Measurements from ENCODE around the gene ENKUR. TPM values are rescaled to one million over a fixed set of nuclear protein-coding genes. Genes with fewer than 3 reads are reported as not detected.
"Not testable (repeated sequence)": the region's sequence is repeated elsewhere in the genome, so short reads cannot be mapped to it uniquely, and the experiment has no call there.

The ENKUR gene
- polyA plus RNA-seq, 3 donors: 0.01 to 0.16 TPM; not detected in 1

DNA sequence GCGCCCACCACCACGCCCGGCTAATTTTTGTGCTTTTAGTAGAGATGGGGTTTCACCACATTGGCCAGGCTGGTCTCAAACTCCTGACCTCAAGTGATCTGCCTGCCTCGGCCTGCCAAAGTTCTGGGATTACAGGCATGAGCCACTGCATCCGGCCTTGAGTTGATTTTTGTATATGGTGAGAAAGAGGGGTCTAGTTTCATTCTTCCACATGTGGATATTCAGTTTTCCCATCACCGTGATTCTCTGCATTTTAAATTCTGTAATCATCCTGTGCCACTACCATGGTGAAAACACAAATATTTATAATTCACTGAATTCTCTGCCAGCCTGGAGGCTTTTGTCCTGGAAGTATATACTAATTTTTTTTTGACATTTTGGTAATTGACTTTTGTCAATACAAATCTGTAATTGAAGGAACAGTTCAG lies 58.3 kb downstream of the ENKUR start:
- 81 to 83% (median 83%) methylated on average over 6 of the region's 6 CpGs for WGBS, 3 donors
- H3K27ac ChIP-seq (ENCODE audit: low read depth, low read length): not testable (repeated sequence)

DNA sequence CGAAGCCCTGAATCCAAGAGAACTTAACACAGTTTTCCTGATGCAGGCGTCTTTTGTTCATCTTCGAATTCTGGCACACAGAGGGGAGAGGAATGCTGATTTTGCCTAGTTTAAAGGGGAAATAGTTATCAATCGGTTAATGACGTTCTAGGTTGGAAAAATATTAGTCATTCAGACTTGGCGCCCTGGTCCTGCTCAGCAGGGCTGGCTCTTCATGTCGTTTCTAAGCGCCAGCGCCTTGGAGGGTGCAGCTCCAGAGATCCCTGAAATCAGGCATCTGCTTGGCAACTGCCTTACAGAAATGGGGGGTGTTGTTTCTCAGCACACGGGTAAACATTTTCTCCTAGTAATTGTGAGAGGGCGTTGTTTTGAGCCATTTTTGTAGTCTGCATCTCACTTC lies 62.3 kb downstream of the ENKUR start:
- WGBS, 3 donors: 70 to 80% (median 72%) methylated on average over 11 of the region's 11 CpGs

DNA sequence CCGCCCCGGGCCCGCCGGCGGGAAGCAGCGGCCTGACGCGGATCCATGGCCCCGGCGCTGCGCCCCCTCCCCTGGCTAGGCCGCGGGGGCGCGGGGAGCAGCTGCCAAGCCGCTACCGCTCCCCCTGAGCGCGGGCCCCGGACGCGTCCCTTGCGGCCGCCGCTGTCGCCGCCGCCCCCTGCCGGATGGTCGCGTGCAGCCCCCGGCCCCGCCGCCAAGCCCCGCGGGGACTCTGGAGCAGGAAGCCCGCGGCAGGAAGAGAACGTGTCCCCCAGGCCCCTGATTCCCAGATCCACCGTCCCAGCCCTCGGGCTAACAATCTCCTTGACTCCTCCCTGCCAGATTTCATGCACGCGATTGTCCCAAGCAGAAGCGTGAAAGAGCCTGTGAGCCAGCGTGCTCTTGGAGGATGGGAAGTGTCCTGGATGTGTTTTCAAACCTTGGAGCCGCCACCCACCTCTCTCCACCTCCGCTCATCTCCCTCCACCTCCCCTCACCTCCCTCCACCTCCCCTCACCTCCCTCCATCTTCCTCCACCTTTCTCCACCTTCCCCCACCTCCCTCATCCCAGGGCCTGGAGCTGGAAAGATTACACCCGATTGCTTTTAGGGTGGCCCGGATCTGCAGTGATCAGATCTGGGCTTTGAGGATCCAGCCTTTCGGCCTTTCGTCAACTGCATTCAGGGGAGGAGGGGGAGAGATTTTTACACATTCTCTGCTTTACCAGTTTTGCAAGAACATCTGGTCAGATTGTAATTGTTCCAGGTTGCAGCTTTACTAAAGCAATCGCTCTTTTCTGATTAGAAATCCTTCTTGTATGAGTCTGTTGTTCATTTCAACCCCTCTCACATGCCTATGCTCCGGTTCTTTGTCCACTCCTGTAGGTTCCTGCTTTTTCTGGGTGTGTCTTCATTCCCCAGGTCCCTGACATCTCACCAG lies 63.0 kb downstream of the ENKUR start:
- 7 to 9% (median 8%) methylated on average over 42 to 53 of the region's 53 CpGs for WGBS, 3 donors
- H3K27ac ChIP-seq (ENCODE audit: low read depth, low read length): peak overlapping the region; percentile 10

More for the DNA sequence above, 62.3 kb downstream of the ENKUR start:
- no peak overlapping the region for H3K27ac ChIP-seq (ENCODE audit: low read depth, low read length)

DNA sequence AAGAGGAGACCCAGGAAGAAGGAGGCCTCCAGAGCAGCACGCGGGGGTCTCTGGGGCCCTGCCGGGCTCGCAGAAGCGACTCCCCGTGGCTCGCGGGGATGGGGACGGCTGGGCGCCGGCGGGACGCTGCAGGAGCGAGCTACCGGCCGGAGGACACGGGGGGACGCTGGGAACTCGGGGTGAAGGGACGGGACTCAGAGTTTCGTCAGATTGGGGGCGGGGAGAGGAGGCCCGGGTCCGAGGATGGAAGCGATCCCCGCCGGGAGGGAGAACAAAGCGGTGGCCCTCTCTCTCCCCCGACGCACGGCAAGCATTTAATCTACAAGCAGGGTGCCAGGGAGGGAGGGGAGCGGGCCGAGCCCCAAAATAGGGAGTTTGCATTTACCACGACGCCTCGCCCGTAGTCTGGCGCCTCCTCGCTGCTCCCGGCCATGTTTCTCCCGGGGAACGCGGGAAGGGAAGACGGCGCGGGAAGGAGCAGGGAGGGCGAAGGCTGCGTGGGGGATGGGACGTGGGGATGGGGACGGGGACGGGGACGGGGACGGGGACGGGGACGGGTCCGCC lies 63.7 kb downstream of the ENKUR start, which contains the start of gene PRTFDC1:
TSS of gene PRTFDC1 (minus strand) at position 464 of the 564 bp plus-strand sequence. CDS start at position 433, 31 bp downstream.
- peak within 1 kb of the TSS; percentile 10 for H3K27ac ChIP-seq (ENCODE audit: low read depth, low read length)
- 3 to 4% (median 4%) methylated on average over 37 to 55 of the region's 56 CpGs for WGBS, 3 donors

DNA sequence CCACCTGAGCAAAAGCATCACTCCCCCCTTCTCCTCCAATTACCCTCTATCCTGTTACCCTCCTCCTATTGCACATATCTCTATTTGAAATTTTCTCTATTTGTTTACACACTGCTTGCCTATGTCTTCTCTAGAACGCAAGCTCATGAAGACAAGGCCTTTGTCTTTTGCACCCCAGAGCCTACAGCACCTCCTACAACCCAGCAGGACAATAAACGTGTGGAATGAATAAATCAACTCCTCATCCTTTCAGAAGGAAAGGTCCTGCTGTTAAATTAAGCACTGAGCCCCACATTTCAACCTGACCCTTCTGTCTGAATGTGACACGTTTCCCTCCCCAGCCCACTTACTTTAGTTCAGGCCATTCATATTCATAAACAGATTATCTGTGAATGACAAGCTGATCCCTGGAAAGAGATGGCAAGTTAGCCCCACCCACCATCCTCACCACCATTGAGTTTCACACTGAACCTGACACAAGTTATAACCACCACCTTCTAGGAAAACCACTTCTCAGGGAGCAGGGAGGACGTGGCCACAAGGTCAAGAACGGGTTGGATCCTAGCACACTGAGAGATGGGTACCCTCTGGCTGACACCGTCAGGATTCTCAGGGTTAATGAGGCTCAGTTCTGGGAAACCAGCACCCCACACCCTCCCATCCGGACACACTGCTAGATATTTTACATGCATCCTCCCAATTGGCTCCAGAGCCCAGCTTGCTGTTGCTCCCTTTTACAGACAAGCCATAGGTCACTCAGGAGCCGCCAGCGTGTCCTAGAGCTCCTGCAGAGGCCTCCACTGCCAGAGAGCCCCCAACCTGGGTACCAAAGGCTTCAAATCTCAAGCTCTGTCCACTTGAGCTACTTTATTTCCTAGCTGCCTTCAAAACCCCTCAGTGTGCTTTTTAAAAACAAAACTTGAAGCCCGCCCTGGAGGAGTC lies 64.5 kb downstream of the ENKUR start:
- no peak overlapping the region for H3K27ac ChIP-seq (ENCODE audit: low read depth, low read length)
- WGBS, 3 donors: 57 to 63% (median 57%) methylated on average over 10 of the region's 10 CpGs

DNA sequence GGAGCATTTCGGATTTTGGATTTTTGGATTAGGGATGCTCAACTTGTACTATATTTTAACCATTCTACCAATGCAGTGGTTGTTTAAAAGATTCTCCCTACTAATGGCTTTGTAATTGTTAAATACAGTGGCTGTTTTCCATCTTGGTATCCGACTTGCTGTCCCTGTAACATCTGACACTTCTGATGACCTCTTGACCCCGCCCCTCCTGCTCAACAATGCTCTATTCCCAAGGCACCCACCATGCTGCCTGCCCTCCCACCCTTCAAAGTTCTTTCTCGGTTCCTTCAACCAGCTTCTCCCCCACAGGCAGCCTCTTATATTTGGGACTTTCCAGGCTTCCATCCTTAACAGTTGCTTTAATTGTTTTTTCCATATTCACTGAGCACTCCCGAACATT lies 65.5 kb downstream of the ENKUR start:
- 75 to 82% (median 77%) methylated on average over 5 of the region's 5 CpGs for WGBS, 3 donors

DNA sequence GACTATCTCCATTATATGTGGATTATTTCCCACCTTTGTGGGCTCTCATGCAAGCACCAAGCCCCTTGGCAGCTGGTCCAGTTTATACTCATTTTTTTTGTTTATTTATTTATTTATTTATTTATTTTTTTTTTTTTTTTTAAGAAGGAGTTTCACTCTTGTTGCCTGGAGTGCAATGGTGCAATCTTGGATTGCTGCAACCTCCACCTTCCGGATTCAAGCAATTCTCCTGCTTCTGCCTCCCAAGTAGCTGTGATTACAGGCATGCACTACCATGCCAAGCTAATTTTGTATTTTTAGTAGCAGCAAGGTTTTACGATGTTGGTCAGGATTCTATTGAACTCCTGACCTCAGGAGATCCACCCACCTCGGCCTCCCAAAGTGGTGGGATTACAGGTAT lies 66.3 kb downstream of the ENKUR start:
- 76 to 90% (median 79%) methylated on average over 3 of the region's 3 CpGs for WGBS, 3 donors

More for the DNA sequence above, 65.5 kb downstream of the ENKUR start:
- H3K27ac ChIP-seq (ENCODE audit: low read depth, low read length): no peak overlapping the region

DNA sequence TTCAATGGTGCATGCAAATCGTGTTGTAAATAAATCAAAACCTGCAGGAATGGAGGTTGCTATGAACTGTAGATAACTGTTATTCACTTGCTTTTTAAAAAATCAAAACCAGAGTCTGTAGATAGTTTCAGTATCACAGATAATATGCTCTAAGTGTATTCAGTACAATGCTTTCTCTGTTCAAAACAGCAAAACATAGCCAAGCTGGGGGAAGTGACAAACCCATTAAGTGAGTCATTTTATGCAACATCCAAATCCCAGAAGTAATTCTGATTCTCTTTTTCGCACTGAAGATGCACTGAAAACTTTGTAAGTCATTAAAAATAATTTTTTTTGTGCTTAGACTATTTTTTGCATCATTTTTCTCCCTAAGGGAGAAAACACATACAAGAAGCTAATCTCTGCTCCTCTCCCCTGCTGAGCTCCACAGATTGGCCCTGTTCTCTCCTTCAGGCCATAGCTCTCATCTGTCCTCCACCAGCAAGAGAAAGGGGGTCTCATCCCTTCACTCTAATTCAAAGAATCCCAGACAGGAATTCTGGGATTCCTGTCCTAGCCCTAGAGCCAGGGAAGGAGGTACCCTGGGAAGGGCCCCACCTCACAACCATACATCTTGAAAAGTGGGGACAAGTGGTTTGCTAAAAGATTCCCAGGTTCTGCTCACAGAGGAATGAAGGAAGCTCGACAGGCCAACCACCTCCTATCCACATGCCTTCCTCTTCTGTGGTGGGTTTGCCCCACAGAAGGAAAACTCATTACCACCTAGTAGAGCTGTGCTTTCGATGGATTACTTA lies 68.5 kb downstream of the ENKUR start:
- no peak overlapping the region for H3K27ac ChIP-seq (ENCODE audit: low read depth, low read length)
- WGBS, 3 donors: 57 to 59% (median 57%) methylated on average over 4 of the region's 4 CpGs

More for the DNA sequence above, 66.3 kb downstream of the ENKUR start:
- H3K27ac ChIP-seq (ENCODE audit: low read depth, low read length): no peak overlapping the region

DNA sequence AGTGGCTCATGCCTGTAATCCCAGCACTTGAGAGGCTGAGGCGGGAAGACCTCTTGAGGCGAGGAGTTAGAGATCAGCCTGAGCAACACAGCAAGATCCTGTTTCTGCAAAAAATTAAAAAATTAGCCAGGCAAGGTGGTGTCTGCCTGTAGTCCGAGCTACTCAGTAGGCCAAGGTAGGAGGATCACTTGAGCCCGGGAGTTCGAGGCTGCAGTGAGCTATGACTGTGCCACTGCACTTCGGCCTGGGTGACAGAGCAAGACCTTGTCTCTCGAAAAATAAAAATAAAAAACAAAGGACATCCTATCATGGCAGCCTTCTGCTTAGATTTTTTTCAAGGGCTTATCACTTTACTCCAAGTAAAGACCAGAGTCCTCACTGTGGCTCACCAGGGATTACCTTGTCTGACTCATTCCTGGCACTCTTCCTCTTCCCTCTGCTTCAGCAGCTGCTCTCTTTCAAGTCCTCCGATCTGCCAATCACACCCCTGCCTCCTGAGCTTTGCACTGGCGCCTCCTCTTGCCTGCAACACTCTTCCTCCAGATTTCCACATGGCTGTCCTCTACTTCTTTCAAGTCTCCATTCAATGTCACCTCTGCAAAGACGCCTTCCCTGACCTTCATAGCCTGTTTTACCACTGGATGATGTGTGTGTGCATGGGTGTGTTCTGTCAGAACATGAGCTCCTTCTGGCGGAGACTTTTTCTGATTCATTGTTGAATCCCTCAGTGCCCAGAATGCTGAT lies 71.3 kb downstream of the ENKUR start:
- no peak overlapping the region for H3K27ac ChIP-seq (ENCODE audit: low read depth, low read length)
- WGBS, 3 donors: 83 to 88% (median 85%) methylated on average over 11 of the region's 11 CpGs

DNA sequence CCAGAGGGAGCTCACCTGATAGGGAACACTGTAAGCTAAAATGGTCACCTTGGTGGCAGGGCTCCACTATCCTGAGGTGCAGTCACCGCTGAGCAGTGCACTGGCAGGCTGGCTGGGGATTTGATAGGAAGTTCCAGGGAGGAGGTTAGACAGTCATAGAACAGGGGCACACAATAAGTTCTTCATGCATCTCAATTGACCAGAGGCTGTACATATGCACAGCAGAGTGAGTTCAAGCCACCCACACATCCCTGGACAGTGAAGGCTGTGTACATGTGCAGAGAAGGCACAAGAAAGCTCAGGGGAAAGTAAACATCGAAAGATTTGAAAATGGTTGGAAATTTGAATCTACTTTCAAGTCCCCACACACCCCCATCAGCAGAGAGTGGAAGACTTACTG lies 77.4 kb downstream of the ENKUR start:
- 86 to 90% (median 86%) methylated on average over 2 of the region's 2 CpGs for WGBS, 3 donors
- no peak overlapping the region for H3K27ac ChIP-seq (ENCODE audit: low read depth, low read length)

DNA sequence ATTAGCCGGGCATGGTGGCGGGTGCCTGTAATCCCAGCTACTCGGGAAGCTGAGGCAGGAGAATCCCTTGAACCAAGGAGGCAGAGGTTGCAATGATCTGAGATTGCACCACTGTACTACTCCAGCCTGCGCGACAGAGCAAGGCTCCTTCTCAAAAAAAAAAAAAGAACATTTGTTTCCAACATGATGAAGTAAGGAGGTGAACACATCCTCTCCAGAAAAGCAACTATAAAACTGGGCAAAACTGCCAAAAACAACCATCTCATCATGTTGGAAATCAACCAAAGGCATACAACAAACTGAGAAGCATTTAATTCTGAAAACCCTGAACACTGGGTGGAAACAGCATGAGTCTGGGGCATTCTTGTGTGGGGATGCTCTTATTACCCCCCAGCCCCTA lies 77.9 kb downstream of the ENKUR start:
- WGBS, 3 donors: 89 to 97% (median 96%) methylated on average over 5 of the region's 5 CpGs
- no peak overlapping the region for H3K27ac ChIP-seq (ENCODE audit: low read depth, low read length)

DNA sequence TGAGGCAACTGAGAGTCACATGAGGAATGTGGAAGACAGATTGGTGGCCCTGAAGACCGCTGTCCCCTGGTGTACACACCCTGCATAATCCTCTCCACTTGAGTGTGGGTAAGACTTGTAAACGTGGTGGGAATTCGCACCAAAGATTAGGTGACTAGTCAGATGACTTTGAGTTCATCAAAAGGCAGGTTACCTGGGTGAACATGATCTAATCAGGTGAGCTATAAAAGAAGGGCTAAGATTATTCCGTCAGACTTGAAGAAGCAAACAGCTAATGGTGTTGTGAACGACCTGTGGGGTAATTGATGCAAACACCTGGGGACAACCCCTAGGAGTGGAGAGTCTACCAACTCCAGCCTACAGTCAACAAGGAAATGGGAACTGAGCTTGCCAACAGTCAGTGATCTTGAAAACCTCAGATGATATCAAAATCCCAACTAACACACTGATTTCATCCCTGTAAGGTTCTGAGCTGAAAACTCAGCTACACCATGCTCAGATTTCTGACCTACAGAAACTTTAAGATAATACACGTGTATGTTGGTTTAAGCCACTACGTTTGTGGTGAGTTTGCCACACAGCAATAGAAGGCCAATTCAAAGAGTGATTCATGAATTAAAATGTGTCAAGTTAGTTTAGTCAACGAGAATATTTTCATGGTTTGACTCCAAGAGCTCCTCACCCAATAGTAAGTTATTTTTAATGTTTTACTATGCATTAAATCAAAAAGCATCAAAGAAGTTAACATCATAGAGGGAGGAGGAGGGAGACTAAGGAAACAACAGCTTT lies 80.3 kb downstream of the ENKUR start:
- no peak overlapping the region for H3K27ac ChIP-seq (ENCODE audit: low read depth, low read length)
- WGBS, 3 donors: 79 to 86% (median 84%) methylated on average over 8 of the region's 8 CpGs

Other genes with a start within 250 kb of the ENKUR start
- gene PRTFDC1, start 63.6 kb downstream of the ENKUR start, polyA plus RNA-seq: 10 to 100 TPM in 1 of 3 donors, 1 to 10 TPM in 2; 2.1 to 11.2 (median 2.3) TPM
- 1 to 10 TPM in 2 of 3 donors, under 1 TPM in 1; 0.80 to 2.1 (median 1.7) TPM for gene THNSL1, start 454 bp upstream of the ENKUR start, polyA plus RNA-seq
- under 1 TPM; under 0.01 to 0.19 (median 0.12) TPM for gene GPR158, start 158.8 kb upstream of the ENKUR start, polyA plus RNA-seq

Measured in adipose tissue (tissue), 3 donors.